Rectal smooth muscle tissue (tissue), 1 donor: Measurements from ENCODE around the gene ALDH5A1.

Experiments
- H3K27ac ChIP-seq: one replicate; pipeline ENCODE4 v1.7.0; 2013; ENCODE audit warnings: low read depth, low read length, inconsistent platforms
- H3K27me3 ChIP-seq: one replicate; pipeline ENCODE4 v1.7.0; 2013; ENCODE audit warnings: low read length; ENCODE audit not compliant: control insufficient read depth, insufficient read depth
- H3K36me3 ChIP-seq: one replicate; pipeline ENCODE4 v1.7.0; 2013; ENCODE audit warnings: low read length; ENCODE audit not compliant: control insufficient read depth, insufficient read depth
- H3K4me1 ChIP-seq: one replicate; pipeline ENCODE4 v1.7.0; 2013; ENCODE audit warnings: low read length; ENCODE audit not compliant: control insufficient read depth, insufficient read depth
- H3K4me3 ChIP-seq: one replicate; pipeline ENCODE4 v1.7.0; 2013; ENCODE audit warnings: low read length
- H3K9ac ChIP-seq: one replicate; pipeline ENCODE4 v1.7.0; 2013; ENCODE audit warnings: low read length

The ALDH5A1 gene

DNA sequence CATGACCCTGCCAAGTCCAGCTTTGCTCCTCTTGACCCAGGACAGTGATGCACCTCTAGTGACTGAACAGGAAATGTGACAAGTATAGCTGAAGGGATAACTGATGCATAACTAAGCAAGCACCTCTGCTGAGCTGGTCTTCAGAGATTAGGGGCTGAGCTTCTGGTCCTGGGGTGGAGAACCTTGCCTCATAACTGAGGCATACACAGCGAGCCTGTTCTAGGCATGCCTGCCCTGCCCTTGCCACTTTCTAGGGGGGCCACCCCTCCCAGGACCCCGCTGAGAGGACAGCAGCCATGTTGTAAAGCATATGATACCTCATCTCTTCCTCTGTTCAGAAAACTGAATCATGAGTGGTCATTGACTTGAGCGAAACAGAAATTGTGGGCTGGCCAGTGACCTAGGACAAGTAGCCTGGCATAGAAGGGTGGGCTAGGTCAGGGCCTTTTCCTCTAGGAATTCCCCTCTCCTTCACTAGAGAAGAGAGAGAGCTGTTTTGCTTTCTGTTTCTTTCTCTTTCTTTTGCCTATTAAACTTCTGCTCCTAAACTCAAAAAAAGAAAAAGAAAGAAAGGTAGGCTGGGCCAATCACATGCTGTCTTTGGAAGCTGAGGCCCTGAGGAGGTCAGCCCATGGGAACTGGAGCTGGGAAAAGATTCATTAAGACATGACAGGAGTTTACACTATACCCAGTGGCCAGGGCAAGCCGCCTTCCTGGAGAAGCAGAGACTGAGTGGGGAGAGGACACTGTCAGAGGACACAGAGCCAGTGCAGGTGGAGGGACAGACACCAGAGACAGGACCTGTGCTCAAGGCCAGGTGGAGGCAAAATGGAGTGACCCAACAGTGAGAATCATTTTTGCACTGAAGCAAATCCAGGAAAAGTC, 23.1 kb downstream of the ALDH5A1 start:
- H3K4me1 ChIP-seq, result no peaks in the 10 kb centered on the region
- H3K27me3 ChIP-seq, result no peaks in the 10 kb centered on the region
- peaks cover 3% of the 10 kb centered on the region for H3K36me3 ChIP-seq
- H3K4me3 ChIP-seq, result no peak overlapping the region
- no peak overlapping the region for H3K27ac ChIP-seq
- H3K9ac ChIP-seq, result no peak overlapping the region

DNA sequence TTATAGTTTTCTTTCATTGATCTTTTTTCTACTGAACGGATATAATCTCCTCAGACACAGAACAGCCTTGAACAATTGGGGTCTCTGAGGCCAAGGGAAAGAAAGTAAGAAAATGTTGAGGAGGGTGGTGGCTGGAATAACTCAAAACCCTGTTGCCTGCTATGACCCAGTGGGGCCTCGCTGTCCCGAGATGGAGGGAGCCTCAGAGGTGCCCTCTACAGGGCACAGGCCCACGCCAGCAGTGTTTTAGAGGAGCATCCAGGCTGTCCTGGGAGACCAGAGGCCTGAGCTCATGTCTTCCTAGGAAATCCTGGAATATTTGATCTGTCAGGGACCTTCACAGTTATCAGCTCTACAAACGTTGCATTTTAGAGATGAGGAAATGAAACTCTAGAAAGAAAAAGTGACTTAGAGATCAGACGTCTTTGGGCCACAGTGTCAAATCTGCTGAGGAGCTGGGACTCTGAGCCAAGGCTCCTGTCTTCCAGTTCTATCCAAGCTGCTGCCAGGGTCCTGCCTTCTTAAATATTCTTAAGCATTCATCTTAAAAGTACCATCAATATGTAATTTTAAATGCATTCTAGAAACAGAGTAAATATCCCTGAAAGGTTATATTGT, 26.3 kb downstream of the ALDH5A1 start:
- no peaks in the 10 kb centered on the region for H3K27me3 ChIP-seq
- no peak overlapping the region for H3K9ac ChIP-seq
- peaks cover 2% of the 10 kb centered on the region for H3K36me3 ChIP-seq
- H3K4me1 ChIP-seq, result no peaks in the 10 kb centered on the region
- no peak overlapping the region for H3K27ac ChIP-seq
- no peak overlapping the region for H3K4me3 ChIP-seq

DNA sequence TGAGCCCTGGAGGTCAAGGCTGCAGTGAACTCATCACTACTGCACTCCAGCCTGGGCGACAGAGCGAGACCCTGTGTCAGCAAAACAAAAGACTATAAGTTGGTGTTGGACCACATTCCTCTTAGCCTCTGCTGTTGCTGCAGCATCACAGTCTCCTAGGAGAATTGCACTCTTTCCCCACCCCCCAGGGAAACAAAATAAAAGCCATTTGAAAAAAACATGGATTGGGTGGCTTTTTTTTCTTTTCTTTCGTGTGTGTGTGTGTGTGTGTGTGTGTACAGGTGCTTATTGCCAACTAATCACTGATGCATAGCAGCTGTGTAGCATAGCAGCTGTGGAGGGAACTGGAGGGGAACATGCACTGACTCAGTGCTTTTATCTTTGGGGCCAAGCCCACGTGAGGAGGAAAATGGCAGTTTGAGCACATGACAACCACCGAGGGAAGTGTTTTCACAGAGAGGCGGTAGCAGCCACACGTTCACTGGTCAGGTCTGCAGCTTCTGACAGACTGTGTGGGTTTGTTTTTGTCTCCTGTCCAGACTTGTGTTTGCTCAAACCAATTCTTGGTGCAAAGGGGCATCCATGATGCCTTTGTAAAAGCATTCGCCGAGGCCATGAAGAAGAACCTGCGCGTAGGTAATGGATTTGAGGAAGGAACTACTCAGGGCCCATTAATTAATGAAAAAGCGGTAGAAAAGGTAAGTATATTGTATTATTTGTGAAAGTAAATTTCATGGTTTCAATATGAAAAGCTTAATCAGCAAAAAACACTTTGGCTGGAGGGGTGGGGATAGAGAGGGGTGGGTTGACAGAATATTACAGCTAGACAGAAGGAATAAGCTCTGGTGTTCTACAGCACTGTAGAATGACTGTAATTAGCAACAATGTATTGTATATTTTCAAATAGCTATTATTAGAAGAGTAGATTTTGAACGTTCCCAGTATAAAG, 27.7 kb downstream of the ALDH5A1 start:
- Histone ChIP-seq H3K9ac (no peak overlapping the region), H3K4me3 (no peak overlapping the region), H3K4me1 (no peaks in the 10 kb centered on the region), H3K27me3 (no peaks in the 10 kb centered on the region), H3K27ac (no peak overlapping the region), H3K36me3 (peaks cover 2% of the 10 kb centered on the region)

DNA sequence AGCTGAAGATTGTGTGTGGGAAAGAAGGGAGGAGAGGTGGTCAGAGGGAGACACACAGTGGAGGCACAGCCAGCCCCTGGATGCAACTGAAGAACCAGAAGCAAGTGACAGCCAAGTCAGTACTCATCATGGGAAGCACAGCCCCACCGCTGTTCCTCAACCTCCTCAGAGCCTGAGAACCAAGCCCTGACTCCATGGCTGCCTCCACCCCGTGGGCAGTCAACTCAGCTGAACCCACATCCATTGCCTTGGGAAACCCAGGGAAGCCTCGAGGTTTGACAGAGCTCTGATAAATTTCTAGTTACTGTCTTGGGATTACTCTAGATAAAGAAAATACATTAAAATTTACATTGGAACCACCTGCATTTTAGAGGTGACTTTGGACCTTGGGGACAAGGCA, 29.6 kb downstream of the ALDH5A1 start:
- Histone ChIP-seq H3K27ac (no peak overlapping the region), H3K9ac (no peak overlapping the region), H3K4me3 (no peak overlapping the region), H3K36me3 (no peaks in the 10 kb centered on the region), H3K4me1 (no peaks in the 10 kb centered on the region), H3K27me3 (no peaks in the 10 kb centered on the region)

DNA sequence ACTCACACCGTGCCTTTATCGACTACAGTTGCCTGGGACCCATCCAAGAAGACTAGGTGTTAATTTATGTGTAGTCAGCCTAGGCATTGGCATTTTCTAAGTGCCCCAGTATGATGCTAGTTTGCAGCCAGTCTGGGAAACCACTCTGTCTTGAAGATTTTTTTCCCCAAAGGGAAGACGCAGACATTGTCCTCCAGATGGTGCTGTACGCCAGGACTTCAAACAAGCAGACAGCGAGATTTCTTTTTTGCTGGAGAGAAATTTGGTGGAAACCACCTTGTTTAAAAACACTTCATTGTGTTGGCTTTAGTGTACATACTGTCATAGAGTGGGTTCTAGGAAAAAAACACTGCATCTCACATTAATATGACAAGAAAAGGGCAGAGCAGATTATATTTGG, 30.0 kb downstream of the ALDH5A1 start:
- Histone ChIP-seq H3K27me3 (no peaks in the 10 kb centered on the region), H3K36me3 (no peaks in the 10 kb centered on the region), H3K9ac (no peak overlapping the region), H3K4me1 (no peaks in the 10 kb centered on the region), H3K4me3 (no peak overlapping the region), H3K27ac (no peak overlapping the region)

DNA sequence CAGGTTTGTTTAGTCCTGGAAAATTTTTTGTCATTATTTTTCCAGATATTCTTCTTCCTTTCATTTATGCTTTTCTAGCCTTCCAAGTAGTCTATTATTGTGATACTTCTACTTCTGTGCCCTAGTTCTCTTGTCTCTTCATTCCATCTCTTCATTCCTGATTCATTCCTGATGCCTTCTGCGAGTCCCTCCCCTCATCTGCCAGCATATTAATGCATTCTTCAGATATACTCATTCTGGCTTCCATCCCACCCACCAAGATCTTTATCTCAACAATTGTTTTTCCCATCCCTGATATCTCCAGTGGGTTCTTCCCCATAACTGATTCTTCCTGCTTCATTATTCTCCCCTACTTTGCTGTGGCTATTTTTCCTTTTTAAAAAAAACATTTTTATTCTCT, 35.2 kb downstream of the ALDH5A1 start:
- Histone ChIP-seq H3K27me3 (no peaks in the 10 kb centered on the region), H3K4me1 (no peaks in the 10 kb centered on the region), H3K27ac (no peak overlapping the region), H3K9ac (no peak overlapping the region), H3K36me3 (peaks cover 2% of the 10 kb centered on the region), H3K4me3 (no peak overlapping the region)

GRCh38 chr6:24534329-24534728, 39.6 kb downstream of the ALDH5A1 start:
- H3K27ac ChIP-seq, result no peak overlapping the region
- H3K9ac ChIP-seq, result no peak overlapping the region
- H3K4me3 ChIP-seq, result no peak overlapping the region
- H3K27me3 ChIP-seq, result no peaks in the 10 kb centered on the region
- peaks cover 2% of the 10 kb centered on the region for H3K36me3 ChIP-seq
- H3K4me1 ChIP-seq, result no peaks in the 10 kb centered on the region

DNA sequence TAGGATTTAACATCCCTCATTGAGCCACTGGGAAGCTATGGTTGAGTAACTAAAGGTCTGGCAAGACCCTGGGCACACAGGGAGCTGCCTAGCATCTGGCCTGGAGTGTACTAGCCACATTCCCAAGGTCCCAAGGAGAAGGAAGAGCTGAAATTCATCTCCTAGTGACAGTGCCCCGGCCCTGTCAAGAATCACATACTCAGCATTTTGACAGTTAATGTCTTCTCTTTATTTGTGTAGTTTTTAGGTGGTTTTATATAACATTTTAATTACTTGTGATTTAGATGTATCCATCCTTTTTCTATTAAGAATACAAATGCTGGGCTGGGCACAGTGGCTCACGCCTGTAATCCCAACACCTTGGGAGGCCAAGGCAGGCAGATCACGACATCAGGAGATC, 40.4 kb downstream of the ALDH5A1 start:
- no peak overlapping the region for H3K4me3 ChIP-seq
- peaks cover 2% of the 10 kb centered on the region for H3K36me3 ChIP-seq
- H3K27ac ChIP-seq, result no peak overlapping the region
- H3K4me1 ChIP-seq, result no peaks in the 10 kb centered on the region
- H3K9ac ChIP-seq, result no peak overlapping the region
- no peaks in the 10 kb centered on the region for H3K27me3 ChIP-seq

- peaks cover 2% of the 10 kb centered on the region for H3K36me3 ChIP-seq
- H3K4me1 ChIP-seq, result no peaks in the 10 kb centered on the region
- no peaks in the 10 kb centered on the region for H3K27me3 ChIP-seq
- no peak overlapping the region for H3K27ac ChIP-seq
- no peak overlapping the region for H3K4me3 ChIP-seq
- no peak overlapping the region for H3K9ac ChIP-seq
Measured at GRCh38 chr6:24536466-24536865, 41.7 kb downstream of the ALDH5A1 start.

GRCh38 chr6:24537082-24537699, 42.4 kb downstream of the ALDH5A1 start:
- H3K4me3 ChIP-seq, result no peak overlapping the region
- H3K36me3 ChIP-seq, result peaks cover 2% of the 10 kb centered on the region
- no peak overlapping the region for H3K27ac ChIP-seq
- no peaks in the 10 kb centered on the region for H3K4me1 ChIP-seq
- no peaks in the 10 kb centered on the region for H3K27me3 ChIP-seq
- H3K9ac ChIP-seq, result no peak overlapping the region

- H3K4me1 ChIP-seq, result no peaks in the 10 kb centered on the region
- H3K36me3 ChIP-seq, result peaks cover 2% of the 10 kb centered on the region
- no peak overlapping the region for H3K9ac ChIP-seq
- H3K27ac ChIP-seq, result no peak overlapping the region
- H3K4me3 ChIP-seq, result no peak overlapping the region
- H3K27me3 ChIP-seq, result no peaks in the 10 kb centered on the region
Measured at GRCh38 chr6:24537771-24538385, 43.1 kb downstream of the ALDH5A1 start.
